ENCODE measurements around the gene HECTD3.
"Not testable (repeated sequence)": the region's sequence is repeated elsewhere in the genome, so short reads cannot be mapped to it uniquely, and the experiment has no call there.

The HECTD3 gene

GRCh38 chr1:44973645-44974044, 37.5 kb downstream of the HECTD3 start:
- ChIA-PET POLR2A (no interaction called here), CTCF (no interaction called here)
- H3K4me1 ChIP-seq (ENCODE audit: control extremely low read depth in 1 of 4, control insufficient read depth in 4 of 4, insufficient read depth in 4 of 4, low read length in 3 of 4), result peaks cover 0 to 5% (median 0%) of the 10 kb centered on the region in 4 experiments
- WGBS (ENCODE audit: insufficient coverage), result no CpG with 5 or more reads among the region's 1 CpG
- peaks cover 17 to 47% (median 34%) of the 10 kb centered on the region in 4 experiments for H3K36me3 ChIP-seq (ENCODE audit: control insufficient read depth in 4 of 4, insufficient read depth in 4 of 4, low read length in 3 of 4)
- DNase-seq, result peak in 2 of 3 donors; percentile 7 to 16
- no peak overlapping the region for H3K4me3 ChIP-seq (ENCODE audit: control insufficient read depth in 1 of 7, extremely low read depth in 1 of 7, insufficient read depth in 4 of 7, low read depth in 2 of 7, low read length in 6 of 7)
- H3K27me3 ChIP-seq (replicated peaks in 2 of 5; ENCODE audit: control insufficient read depth in 4 of 5, insufficient read depth in 5 of 5, low read length in 4 of 5), result no peaks in the 10 kb centered on the region
- peaks cover 0 to 7% (median 3%) of the 10 kb centered on the region in 5 experiments for H3K9me3 ChIP-seq (ENCODE audit: control extremely low read depth in 1 of 5, control insufficient read depth in 4 of 5, insufficient read depth in 2 of 5, low read depth in 1 of 5, low read length in 4 of 5)
- H3K27ac ChIP-seq (ENCODE audit: insufficient read depth in 1 of 2, low read depth in 1 of 2, low read length in 2 of 2, poor library complexity in 1 of 2, severe bottlenecking in 2 of 2), result no peak overlapping the region

GRCh38 chr1:44970317-44970716, 40.8 kb downstream of the HECTD3 start:
- Histone ChIP-seq H3K9me3 (ENCODE audit: control extremely low read depth in 1 of 5, control insufficient read depth in 4 of 5, insufficient read depth in 2 of 5, low read depth in 1 of 5, low read length in 4 of 5) (no peaks in the 10 kb centered on the region), H3K36me3 (ENCODE audit: control insufficient read depth in 4 of 4, insufficient read depth in 4 of 4, low read length in 3 of 4) (peaks cover 4 to 19% (median 14%) of the 10 kb centered on the region in 4 experiments), H3K4me1 (ENCODE audit: control extremely low read depth in 1 of 4, control insufficient read depth in 4 of 4, insufficient read depth in 4 of 4, low read length in 3 of 4) (peaks cover 0 to 5% (median 0%) of the 10 kb centered on the region in 4 experiments), H3K4me3 (ENCODE audit: control insufficient read depth in 1 of 7, extremely low read depth in 1 of 7, insufficient read depth in 4 of 7, low read depth in 2 of 7, low read length in 6 of 7) (no peak overlapping the region), H3K27me3 (replicated peaks in 2 of 5; ENCODE audit: control insufficient read depth in 4 of 5, insufficient read depth in 5 of 5, low read length in 4 of 5) (no peaks in the 10 kb centered on the region), H3K27ac (ENCODE audit: insufficient read depth in 1 of 2, low read depth in 1 of 2, low read length in 2 of 2, poor library complexity in 1 of 2, severe bottlenecking in 2 of 2) (no peak overlapping the region)
- ChIA-PET POLR2A (no interaction called here), CTCF (no interaction called here)
- 43% methylated on average over 2 of the region's 4 CpGs for WGBS (ENCODE audit: insufficient coverage)
- DNase-seq, result peak in 2 of 3 donors; percentile 4 to 28

GRCh38 chr1:44964396-44964795, 46.7 kb downstream of the HECTD3 start:
- Histone ChIP-seq H3K27ac (ENCODE audit: insufficient read depth in 1 of 2, low read depth in 1 of 2, low read length in 2 of 2, poor library complexity in 1 of 2, severe bottlenecking in 2 of 2) (no peak overlapping the region), H3K4me3 (ENCODE audit: control insufficient read depth in 1 of 7, extremely low read depth in 1 of 7, insufficient read depth in 4 of 7, low read depth in 2 of 7, low read length in 6 of 7) (no peak overlapping the region), H3K36me3 (ENCODE audit: control insufficient read depth in 4 of 4, insufficient read depth in 4 of 4, low read length in 3 of 4) (peaks cover 0 to 13% (median 3%) of the 10 kb centered on the region in 4 experiments), H3K4me1 (ENCODE audit: control extremely low read depth in 1 of 4, control insufficient read depth in 4 of 4, insufficient read depth in 4 of 4, low read length in 3 of 4) (no peaks in the 10 kb centered on the region), H3K27me3 (replicated peaks in 2 of 5; ENCODE audit: control insufficient read depth in 4 of 5, insufficient read depth in 5 of 5, low read length in 4 of 5) (no peaks in the 10 kb centered on the region), H3K9me3 (ENCODE audit: control extremely low read depth in 1 of 5, control insufficient read depth in 4 of 5, insufficient read depth in 2 of 5, low read depth in 1 of 5, low read length in 4 of 5) (no peaks in the 10 kb centered on the region)
- no peak for DNase-seq
- ChIA-PET POLR2A (no interaction called here), CTCF (no interaction called here)
- no CpG with 5 or more reads among the region's 1 CpG for WGBS (ENCODE audit: insufficient coverage)

GRCh38 chr1:44962729-44963128, 48.4 kb downstream of the HECTD3 start:
- Histone ChIP-seq H3K4me3 (ENCODE audit: control insufficient read depth in 1 of 7, extremely low read depth in 1 of 7, insufficient read depth in 4 of 7, low read depth in 2 of 7, low read length in 6 of 7) (no peak overlapping the region), H3K9me3 (ENCODE audit: control extremely low read depth in 1 of 5, control insufficient read depth in 4 of 5, insufficient read depth in 2 of 5, low read depth in 1 of 5, low read length in 4 of 5) (no peaks in the 10 kb centered on the region), H3K36me3 (ENCODE audit: control insufficient read depth in 4 of 4, insufficient read depth in 4 of 4, low read length in 3 of 4) (peaks cover 0 to 12% (median 4%) of the 10 kb centered on the region in 4 experiments), H3K4me1 (ENCODE audit: control extremely low read depth in 1 of 4, control insufficient read depth in 4 of 4, insufficient read depth in 4 of 4, low read length in 3 of 4) (no peaks in the 10 kb centered on the region), H3K27ac (ENCODE audit: insufficient read depth in 1 of 2, low read depth in 1 of 2, low read length in 2 of 2, poor library complexity in 1 of 2, severe bottlenecking in 2 of 2) (no peak overlapping the region), H3K27me3 (replicated peaks in 2 of 5; ENCODE audit: control insufficient read depth in 4 of 5, insufficient read depth in 5 of 5, low read length in 4 of 5) (no peaks in the 10 kb centered on the region)
- POLR2A ChIA-PET, result no interaction called here
- CTCF ChIA-PET, result no interaction called here
- no peak for DNase-seq
- 88% methylated on average over 2 of the region's 3 CpGs for WGBS (ENCODE audit: insufficient coverage)

GRCh38 chr1:44962022-44962421, 49.1 kb downstream of the HECTD3 start:
- DNase-seq; H3K27me3 ChIP-seq (replicated peaks in 2 of 5; ENCODE audit: control insufficient read depth in 4 of 5, insufficient read depth in 5 of 5, low read length in 4 of 5); H3K4me3 ChIP-seq (ENCODE audit: control insufficient read depth in 1 of 7, extremely low read depth in 1 of 7, insufficient read depth in 4 of 7, low read depth in 2 of 7, low read length in 6 of 7); CTCF ChIA-PET; H3K9me3 ChIP-seq (ENCODE audit: control extremely low read depth in 1 of 5, control insufficient read depth in 4 of 5, insufficient read depth in 2 of 5, low read depth in 1 of 5, low read length in 4 of 5); H3K4me1 ChIP-seq (ENCODE audit: control extremely low read depth in 1 of 4, control insufficient read depth in 4 of 4, insufficient read depth in 4 of 4, low read length in 3 of 4); POLR2A ChIA-PET; H3K27ac ChIP-seq (ENCODE audit: insufficient read depth in 1 of 2, low read depth in 1 of 2, low read length in 2 of 2, poor library complexity in 1 of 2, severe bottlenecking in 2 of 2): not testable (repeated sequence)
- 100% methylated on average over 1 of the region's 4 CpGs for WGBS (ENCODE audit: insufficient coverage)
- peaks cover 0 to 12% (median 4%) of the 10 kb centered on the region in 4 experiments for H3K36me3 ChIP-seq (ENCODE audit: control insufficient read depth in 4 of 4, insufficient read depth in 4 of 4, low read length in 3 of 4)

GRCh38 chr1:44957566-44957965, 53.6 kb downstream of the HECTD3 start:
- not testable (repeated sequence) for H3K9me3 ChIP-seq (ENCODE audit: control extremely low read depth in 1 of 5, control insufficient read depth in 4 of 5, insufficient read depth in 2 of 5, low read depth in 1 of 5, low read length in 4 of 5); H3K27me3 ChIP-seq (replicated peaks in 2 of 5; ENCODE audit: control insufficient read depth in 4 of 5, insufficient read depth in 5 of 5, low read length in 4 of 5); DNase-seq; H3K4me3 ChIP-seq (ENCODE audit: control insufficient read depth in 1 of 7, extremely low read depth in 1 of 7, insufficient read depth in 4 of 7, low read depth in 2 of 7, low read length in 6 of 7); H3K4me1 ChIP-seq (ENCODE audit: control extremely low read depth in 1 of 4, control insufficient read depth in 4 of 4, insufficient read depth in 4 of 4, low read length in 3 of 4); H3K36me3 ChIP-seq (ENCODE audit: control insufficient read depth in 4 of 4, insufficient read depth in 4 of 4, low read length in 3 of 4); H3K27ac ChIP-seq (ENCODE audit: insufficient read depth in 1 of 2, low read depth in 1 of 2, low read length in 2 of 2, poor library complexity in 1 of 2, severe bottlenecking in 2 of 2)
- 89% methylated on average over 1 of the region's 3 CpGs for WGBS (ENCODE audit: insufficient coverage)
- ChIA-PET CTCF (interaction anchor here (1.4 kb wide), 1 partner anchor 15 kb away, joined by 3 read pairs; no protein-coding TSS in a partner anchor), POLR2A (interaction anchor here (0.6 kb wide), 1 partner anchor 159 kb away, joined by 3 read pairs; no protein-coding TSS in a partner anchor)

- H3K27me3 ChIP-seq (replicated peaks in 2 of 5; ENCODE audit: control insufficient read depth in 4 of 5, insufficient read depth in 5 of 5, low read length in 4 of 5); H3K36me3 ChIP-seq (ENCODE audit: control insufficient read depth in 4 of 4, insufficient read depth in 4 of 4, low read length in 3 of 4); CTCF ChIA-PET; H3K4me1 ChIP-seq (ENCODE audit: control extremely low read depth in 1 of 4, control insufficient read depth in 4 of 4, insufficient read depth in 4 of 4, low read length in 3 of 4); DNase-seq; H3K27ac ChIP-seq (ENCODE audit: insufficient read depth in 1 of 2, low read depth in 1 of 2, low read length in 2 of 2, poor library complexity in 1 of 2, severe bottlenecking in 2 of 2); POLR2A ChIA-PET; H3K4me3 ChIP-seq (ENCODE audit: control insufficient read depth in 1 of 7, extremely low read depth in 1 of 7, insufficient read depth in 4 of 7, low read depth in 2 of 7, low read length in 6 of 7); H3K9me3 ChIP-seq (ENCODE audit: control extremely low read depth in 1 of 5, control insufficient read depth in 4 of 5, insufficient read depth in 2 of 5, low read depth in 1 of 5, low read length in 4 of 5): not testable (repeated sequence)
- 100% methylated on average over 1 of the region's 3 CpGs for WGBS (ENCODE audit: insufficient coverage)
Observed at GRCh38 chr1:44956077-44956476, 55.0 kb downstream of the HECTD3 start.
